ENCODE data around the gene TNFRSF9. TPM values are rescaled to one million over a fixed set of nuclear protein-coding genes. Genes with fewer than 3 reads are reported as not detected.
"Not testable (repeated sequence)": the region's sequence is repeated elsewhere in the genome, so short reads cannot be mapped to it uniquely, and the experiment has no call there.

TNFRSF9 gene
- total RNA-seq, 4 donors from 2014 or later = 0.66 to 1.7 TPM; not detected in 2

DNA sequence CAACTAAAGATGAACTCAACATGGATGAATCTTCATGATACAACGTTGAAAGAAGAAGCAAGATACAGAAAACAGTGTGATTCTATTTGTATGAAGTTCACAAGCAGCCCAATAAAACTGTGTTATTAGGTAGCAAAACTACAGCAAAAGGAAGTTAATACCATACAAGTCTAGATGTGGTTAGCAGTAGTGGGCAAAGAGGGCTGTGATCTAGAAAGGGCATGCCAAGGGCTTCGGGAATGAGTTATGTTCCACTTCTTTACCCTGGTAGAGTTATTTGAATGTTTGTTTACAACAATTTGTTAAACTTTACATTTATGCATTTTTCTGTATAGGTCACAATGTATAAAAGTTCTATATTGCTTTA is 9.2 kb downstream of the TNFRSF9 start:
- DNase-seq = no peak
- H3K9me3 ChIP-seq = no peaks in the 10 kb centered on the region
- no peak for TF ChIP-seq CTCF (IDR thresholded peaks at IDR 0.05)
- TF ChIP-seq POLR2A (IDR thresholded peaks at IDR 0.05) = no peak
- no peaks in the 10 kb centered on the region for H3K27me3 ChIP-seq
- peak overlapping the region in 1 of 4 donors; percentile 9 for H3K27ac ChIP-seq
- H3K4me3 ChIP-seq = no peak overlapping the region
- H3K4me1 ChIP-seq = no peaks in the 10 kb centered on the region
- no peaks in the 10 kb centered on the region for H3K36me3 ChIP-seq

DNA sequence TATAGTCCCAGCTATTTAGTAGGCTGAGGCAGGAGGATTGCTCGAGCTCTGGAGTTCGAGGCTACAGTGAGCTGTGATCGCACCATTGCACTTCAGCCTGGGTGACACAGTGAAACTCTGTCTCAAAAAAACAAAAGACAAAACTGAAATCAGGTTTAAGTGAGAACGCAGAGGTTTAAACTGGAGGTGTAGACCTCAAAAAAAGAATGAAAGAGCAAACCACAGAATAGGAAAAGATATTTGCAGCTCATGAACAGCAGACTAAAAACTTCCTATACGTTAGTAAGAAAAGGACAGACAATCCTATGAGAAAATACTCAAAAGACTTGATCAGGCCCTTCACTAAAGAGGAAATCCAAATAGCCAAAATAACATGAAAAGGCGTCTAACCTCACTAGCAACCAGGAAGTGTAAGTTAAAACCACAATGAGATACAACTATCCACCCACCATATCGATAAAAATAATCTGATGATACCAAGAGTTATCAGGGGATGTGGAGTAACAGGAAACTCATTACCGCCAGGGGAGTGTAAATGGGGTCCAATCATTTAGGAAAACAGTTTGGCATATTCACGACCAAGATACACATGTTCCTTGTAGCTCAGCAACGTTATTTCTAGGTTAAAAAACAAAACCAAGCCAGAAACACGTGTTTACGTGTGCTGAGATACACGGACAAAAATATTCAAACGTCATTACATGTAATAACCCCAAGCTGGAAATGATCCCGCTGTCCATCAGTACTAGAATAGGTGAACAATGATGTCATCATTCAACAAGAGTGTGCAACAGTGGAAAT is 9.8 kb downstream of the TNFRSF9 start:
- no peak for DNase-seq
- Histone ChIP-seq H3K27ac (peak overlapping the region in 3 of 4 donors; percentile 1 to 9 (median 2)), H3K27me3 (no peaks in the 10 kb centered on the region), H3K4me3 (no peak overlapping the region), H3K9me3 (no peaks in the 10 kb centered on the region), H3K36me3 (no peaks in the 10 kb centered on the region), H3K4me1 (no peaks in the 10 kb centered on the region)
- TF ChIP-seq CTCF (IDR thresholded peaks at IDR 0.05) (no peak), POLR2A (IDR thresholded peaks at IDR 0.05) (no peak)

DNA sequence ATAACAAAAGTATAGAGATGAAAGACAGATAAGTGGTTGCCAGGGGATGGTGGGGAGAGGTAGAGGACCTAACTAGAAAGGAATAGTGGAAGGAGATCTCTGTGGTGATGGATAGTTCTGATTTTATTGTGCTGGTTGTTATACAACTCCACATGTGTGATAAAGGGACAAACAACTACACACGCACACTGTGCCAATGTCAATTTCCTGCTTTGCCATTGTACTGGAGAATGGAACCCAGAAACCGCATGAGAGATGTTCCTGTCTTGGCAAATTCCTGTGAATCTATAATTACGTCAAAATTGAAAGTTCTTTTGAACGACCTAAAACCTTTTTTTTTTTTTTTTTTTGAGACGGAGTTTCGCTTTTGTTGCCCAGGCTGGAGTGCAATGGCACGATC is 11.0 kb downstream of the TNFRSF9 start:
- Histone ChIP-seq H3K27ac (no peak overlapping the region), H3K4me3 (no peak overlapping the region), H3K4me1 (no peaks in the 10 kb centered on the region), H3K36me3 (no peaks in the 10 kb centered on the region), H3K27me3 (no peaks in the 10 kb centered on the region), H3K9me3 (no peaks in the 10 kb centered on the region)
- DNase-seq = no peak
- TF ChIP-seq CTCF (IDR thresholded peaks at IDR 0.05) (no peak), POLR2A (IDR thresholded peaks at IDR 0.05) (no peak)

DNA sequence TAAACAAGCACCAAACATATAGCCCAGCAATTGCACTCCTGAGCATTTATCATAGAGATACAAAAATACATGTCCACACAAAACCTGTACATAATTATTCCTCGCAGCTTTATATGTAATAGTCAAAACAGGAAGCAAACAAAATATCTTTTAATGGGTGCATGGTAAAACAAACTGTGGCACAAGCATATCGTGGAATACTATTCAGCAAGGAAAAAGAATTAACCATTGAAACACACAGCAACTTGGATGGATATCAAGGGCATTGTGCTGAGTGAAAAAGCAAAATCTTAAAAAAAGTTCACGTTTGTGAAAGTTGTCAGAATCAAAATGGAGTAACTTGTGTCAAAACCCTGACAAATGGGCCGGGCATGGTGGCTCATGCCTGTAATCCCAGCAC is 12.4 kb downstream of the TNFRSF9 start:
- Histone ChIP-seq H3K36me3 (no peaks in the 10 kb centered on the region), H3K27me3 (no peaks in the 10 kb centered on the region), H3K4me1 (no peaks in the 10 kb centered on the region), H3K4me3 (no peak overlapping the region), H3K9me3 (no peaks in the 10 kb centered on the region), H3K27ac (no peak overlapping the region)
- no peak for DNase-seq
- TF ChIP-seq POLR2A (IDR thresholded peaks at IDR 0.05) (no peak), CTCF (IDR thresholded peaks at IDR 0.05) (no peak)

DNA sequence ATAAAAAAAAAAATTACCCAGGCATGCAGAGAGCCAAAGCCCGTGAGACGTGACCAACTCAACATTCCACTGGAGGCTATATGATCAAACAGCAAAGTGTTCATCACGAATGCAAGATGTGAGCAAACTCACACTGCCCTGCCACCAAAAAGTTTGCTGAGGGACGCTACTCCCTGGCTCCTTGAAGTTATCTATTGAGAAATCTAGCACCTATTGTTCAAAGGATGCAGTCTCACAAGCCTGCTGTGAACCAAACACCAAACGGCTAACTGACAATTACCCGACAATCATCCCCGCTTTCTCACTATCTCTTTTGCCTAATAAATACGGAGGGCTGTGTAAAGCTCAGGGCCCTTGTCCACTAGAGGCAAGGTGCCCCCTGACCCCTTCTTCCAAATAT is 13.6 kb downstream of the TNFRSF9 start:
- not testable (repeated sequence) for H3K9me3 ChIP-seq, H3K27me3 ChIP-seq, H3K27ac ChIP-seq, H3K4me1 ChIP-seq, H3K36me3 ChIP-seq, H3K4me3 ChIP-seq, DNase-seq

DNA sequence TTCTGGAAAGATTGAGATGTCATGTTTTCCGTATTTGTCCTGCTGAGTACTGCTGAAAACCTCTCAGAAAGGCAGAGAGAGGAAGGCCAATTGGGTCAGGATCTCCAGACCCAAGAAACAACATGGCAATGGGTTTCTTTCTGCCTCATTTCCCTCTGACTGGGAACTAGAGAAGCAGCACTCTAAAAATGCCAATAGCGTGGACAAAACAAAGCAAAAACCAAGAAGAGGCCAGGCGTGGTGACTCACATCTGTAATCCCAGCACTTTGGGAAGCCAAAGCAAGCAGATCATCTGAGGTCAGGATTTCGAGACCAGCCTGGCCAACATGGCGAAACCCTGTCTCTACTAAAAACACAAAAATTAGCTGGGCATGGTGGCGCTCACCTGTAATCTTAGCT is 18.3 kb downstream of the TNFRSF9 start:
- no peaks in the 10 kb centered on the region for H3K4me1 ChIP-seq
- no peak for TF ChIP-seq CTCF (IDR thresholded peaks at IDR 0.05)
- no peak for TF ChIP-seq POLR2A (IDR thresholded peaks at IDR 0.05)
- H3K27me3 ChIP-seq = no peaks in the 10 kb centered on the region
- no peak overlapping the region for H3K27ac ChIP-seq
- no peak for DNase-seq
- no peaks in the 10 kb centered on the region for H3K36me3 ChIP-seq
- H3K9me3 ChIP-seq = no peaks in the 10 kb centered on the region
- H3K4me3 ChIP-seq = no peak overlapping the region
